ENCODE data around the gene RFWD3. TPM values are rescaled to one million over a fixed set of nuclear protein-coding genes. Genes with fewer than 3 reads are reported as not detected.

RFWD3 gene
- total and polyA plus RNA-seq, 2 of the 4 experiments (the other 2 are of a cell fraction), result 16.7 to 27.6 TPM

GRCh38 chr16:74666010-74666421 is 661 bp downstream of the RFWD3 start:
- Histone ChIP-seq H3K27me3 (ENCODE audit: control insufficient read depth, insufficient read depth, low read length) (no peaks in the 10 kb centered on the region), H3K27ac (ENCODE audit: insufficient read depth, low read length) (peak overlapping the region; percentile 70), H2AK9ac (replicated peaks; ENCODE audit: low read depth, low read length, poor library complexity) (peak overlapping the region; percentile 93), H3K56ac (ENCODE audit: extremely low read depth, insufficient read depth, low read length) (peak overlapping the region; percentile 75; the same call in 1 of the 2 replicates), H3K79me1 (ENCODE audit: low read depth in 1 of 2, low read length in 2 of 2) (peaks cover 25 to 26% of the 10 kb centered on the region in 2 experiments), H4K5ac (ENCODE audit: low read depth, low read length) (no peak overlapping the region), H2BK5ac (ENCODE audit: low read depth, low read length, poor library complexity, severe bottlenecking) (peak overlapping the region; percentile 47), H4K20me1 (ENCODE audit: insufficient read depth, low read length) (no peaks in the 10 kb centered on the region; the same call in none of the 2 replicates), H3K4me3 (ENCODE audit: insufficient read depth, low read depth, low read length) (peak overlapping the region; percentile 89), H3K18ac (ENCODE audit: low read depth, low read length) (no peak overlapping the region), H3K14ac (replicated peaks; ENCODE audit: low read depth, low read length) (no peak overlapping the region), H2BK120ac (ENCODE audit: low read depth, low read length) (no peak overlapping the region), H3K9ac (ENCODE audit: low read depth, low read length) (peak overlapping the region; percentile 80), H2BK15ac (ENCODE audit: low read depth, low read length) (no peak overlapping the region), H3K4me1 (ENCODE audit: control insufficient read depth, insufficient read depth, low read length) (no peaks in the 10 kb centered on the region), H3K9me1 (ENCODE audit: insufficient read depth, low read length) (peaks cover 5% of the 10 kb centered on the region; the same call in 1 of the 2 replicates), H3K23ac (ENCODE audit: low read depth, low read length) (0 out of 2 replicates have a peak overlapping the region, but pooled peaks have one; percentile 42), H3K9me3 (ENCODE audit: control insufficient read depth, insufficient read depth, low read length) (no peaks in the 10 kb centered on the region), H3K4ac (ENCODE audit: low read depth, low read length) (peak overlapping the region; percentile 68; the same call in 1 of the 2 replicates), H2AK5ac (ENCODE audit: low read depth, low read length) (0 out of 2 replicates have a peak overlapping the region, but pooled peaks have one; percentile 35), H2BK20ac (ENCODE audit: low read depth, low read length) (no peak overlapping the region), H3K4me2 (ENCODE audit: low read depth, low read length) (peak overlapping the region; percentile 79), H2AFZ (replicated peaks; ENCODE audit: low read length, poor library complexity) (peak overlapping the region; percentile 94), H3K36me3 (ENCODE audit: control insufficient read depth, insufficient read depth, low read length) (peaks cover 19% of the 10 kb centered on the region), H4K91ac (ENCODE audit: insufficient read depth, low read depth, low read length) (peak overlapping the region; percentile 53; the same call in 1 of the 2 replicates), H4K8ac (ENCODE audit: low read depth in 2 of 2, low read length in 2 of 2) (peak overlapping the region; percentile 69 to 81; a peak in 2 of 4 replicates)
- dilution Hi-C loops (cut with HindIII; ENCODE audit: low sequenced_read_pairs, unreplicated experiment) (no loop called here), intact Hi-C loops (cut with micrococcal nuclease) (no loop called here), in situ Hi-C loops (cut with MboI; ENCODE audit: low sequenced_read_pairs) (no loop called here)
- no TSS peak for BruUV-seq (replicated peaks)
- WGBS, 2 experiments (ENCODE audit: extremely low coverage in 2 of 2, insufficient read length in 1 of 2), result no CpG with 5 or more reads among the region's 8 CpGs
- ChIA-PET CTCF (no interaction called here), POLR2A (ENCODE audit: unreplicated experiment) (interaction anchor here (0.6 kb wide), 1 partner anchor 138 kb away, joined by 3 read pairs; no protein-coding TSS in a partner anchor)
- DNase-seq, result no peak
- no peak for TF ChIP-seq BHLHE40 (IDR thresholded peaks at IDR 0.05; ENCODE audit: low read depth, low read length)
- no peak for TF ChIP-seq RAD21 (IDR thresholded peaks at IDR 0.05; ENCODE audit: low read length)
- TF ChIP-seq MAZ (IDR thresholded peaks at IDR 0.05; ENCODE audit: borderline replicate concordance, low read depth, low read length), result no peak
- no peak for TF ChIP-seq SMC3 (IDR thresholded peaks at IDR 0.05; ENCODE audit: low read depth, low read length)
- no peak for TF ChIP-seq CHD1 (IDR thresholded peaks at IDR 0.05; ENCODE audit: low read depth, low read length)
- TF ChIP-seq MAFK (IDR thresholded peaks at IDR 0.05; ENCODE audit: low read depth, low read length), result no peak
- TF ChIP-seq, protein P1, sequence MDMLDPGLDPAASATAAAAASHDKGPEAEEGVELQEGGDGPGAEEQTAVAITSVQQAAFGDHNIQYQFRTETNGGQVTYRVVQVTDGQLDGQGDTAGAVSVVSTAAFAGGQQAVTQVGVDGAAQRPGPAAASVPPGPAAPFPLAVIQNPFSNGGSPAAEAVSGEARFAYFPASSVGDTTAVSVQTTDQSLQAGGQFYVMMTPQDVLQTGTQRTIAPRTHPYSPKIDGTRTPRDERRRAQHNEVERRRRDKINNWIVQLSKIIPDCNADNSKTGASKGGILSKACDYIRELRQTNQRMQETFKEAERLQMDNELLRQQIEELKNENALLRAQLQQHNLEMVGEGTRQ (IDR thresholded peaks at IDR 0.05; ENCODE audit: low read depth, low read length), result no peak
- TF ChIP-seq RCOR1 (IDR thresholded peaks at IDR 0.05; ENCODE audit: insufficient replicate concordance, low read length), result no peak
- no peak for TF ChIP-seq POLR2A (IDR thresholded peaks at IDR 0.05; ENCODE audit: low read depth, low read length)
- TF ChIP-seq NFE2L2 (IDR thresholded peaks at IDR 0.05; ENCODE audit: low read depth, low read length), result no peak
- no peak for TF ChIP-seq FOS (IDR thresholded peaks at IDR 0.05; ENCODE audit: low read depth, low read length)
- TF ChIP-seq, protein P2, sequence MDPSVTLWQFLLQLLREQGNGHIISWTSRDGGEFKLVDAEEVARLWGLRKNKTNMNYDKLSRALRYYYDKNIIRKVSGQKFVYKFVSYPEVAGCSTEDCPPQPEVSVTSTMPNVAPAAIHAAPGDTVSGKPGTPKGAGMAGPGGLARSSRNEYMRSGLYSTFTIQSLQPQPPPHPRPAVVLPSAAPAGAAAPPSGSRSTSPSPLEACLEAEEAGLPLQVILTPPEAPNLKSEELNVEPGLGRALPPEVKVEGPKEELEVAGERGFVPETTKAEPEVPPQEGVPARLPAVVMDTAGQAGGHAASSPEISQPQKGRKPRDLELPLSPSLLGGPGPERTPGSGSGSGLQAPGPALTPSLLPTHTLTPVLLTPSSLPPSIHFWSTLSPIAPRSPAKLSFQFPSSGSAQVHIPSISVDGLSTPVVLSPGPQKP (IDR thresholded peaks at IDR 0.05; ENCODE audit: borderline replicate concordance, low read depth, low read length), result no peak
- no peak for TF ChIP-seq CEBPB (IDR thresholded peaks at IDR 0.05; ENCODE audit: low read depth, low read length)
- no peak for TF ChIP-seq MXI1 (IDR thresholded peaks at IDR 0.05; ENCODE audit: borderline replicate concordance, low read depth, low read length)
- TF ChIP-seq CTCF (conservative IDR thresholded peaks at IDR 0.05; ENCODE audit: low read depth, low read length), result no peak
- TF ChIP-seq RFX5 (IDR thresholded peaks at IDR 0.05; ENCODE audit: low read depth, low read length), result no peak
- no peak for ATAC-seq (ENCODE audit: low read depth)

Data from IMR-90 (cell line).